ENCODE data around the gene GOLGA6L7. TPM values are rescaled to one million over a fixed set of nuclear protein-coding genes. Genes with fewer than 3 reads are reported as not detected.
A peak's percentile ranks its signal among the peaks of the same experiment; 100 is the strongest.
"Not testable (repeated sequence)": the region's sequence is repeated elsewhere in the genome, so short reads cannot be mapped to it uniquely, and the experiment has no call there.

Gene GOLGA6L7
- total and polyA plus RNA-seq, 10 donors: not detected

GRCh38 chr15:28890711-28891495 lies 42.5 kb upstream of the GOLGA6L7 start:
- DNase-seq: no peak
- no peaks in the 10 kb centered on the region for H3K9me3 ChIP-seq
- intact Hi-C loops (cut with DNase I; ENCODE audit: low total_unique reads): no loop called here
- whole genome bisulfite sequencing, 5 donors: 65 to 82% (median 74%) methylated on average over 13 to 15 of the region's 15 CpGs
- peaks cover 0 to 26% (median 10%) of the 10 kb centered on the region in 6 donors for H3K4me1 ChIP-seq
- no peaks in the 10 kb centered on the region for H3K36me3 ChIP-seq
- no peak overlapping the region for H3K4me3 ChIP-seq
- no peak for TF ChIP-seq CTCF (IDR thresholded peaks at IDR 0.05 in 8 of 11, conservative IDR thresholded peaks at IDR 0.05 in 3 of 11)
- TF ChIP-seq POLR2A (IDR thresholded peaks at IDR 0.05): no peak
- no peak for TF ChIP-seq POLR2AphosphoS5 (IDR thresholded peaks at IDR 0.05)
- peak overlapping the region in 5 of 8 donors; percentile 15 to 76 (median 46) for H3K27ac ChIP-seq
- H3K27me3 ChIP-seq (replicated peaks in 1 of 7): peaks cover 0 to 27% (median 10%) of the 10 kb centered on the region in 7 donors

- H3K9me3 ChIP-seq; intact Hi-C loops (cut with DNase I; ENCODE audit: low total_unique reads); H3K4me3 ChIP-seq; H3K36me3 ChIP-seq; DNase-seq: not testable (repeated sequence)
- peaks cover 0 to 30% (median 15%) of the 10 kb centered on the region in 6 donors for H3K4me1 ChIP-seq
- 83 to 92% (median 84%) methylated on average over 4 of the region's 4 CpGs for WGBS, 5 donors
- peak overlapping the region in 5 of 8 donors; percentile 15 to 76 (median 46) for H3K27ac ChIP-seq
- H3K27me3 ChIP-seq (replicated peaks in 1 of 7): peaks cover 0 to 33% (median 14%) of the 10 kb centered on the region in 7 donors
Observed at GRCh38 chr15:28890291-28890690, 41.8 kb upstream of the GOLGA6L7 start.

- Histone ChIP-seq H3K27ac (peak overlapping the region in 3 of 8 donors; percentile 46 to 76 (median 65)), H3K4me1 (peaks cover 0 to 35% (median 19%) of the 10 kb centered on the region in 6 donors), H3K27me3 (replicated peaks in 1 of 7) (peaks cover 0 to 34% (median 18%) of the 10 kb centered on the region in 7 donors)
- intact Hi-C loops (cut with DNase I; ENCODE audit: low total_unique reads); H3K9me3 ChIP-seq; H3K36me3 ChIP-seq; DNase-seq; H3K4me3 ChIP-seq: not testable (repeated sequence)
- WGBS, 5 donors: 86 to 98% (median 94%) methylated on average over 6 of the region's 6 CpGs
Observed at GRCh38 chr15:28889871-28890270, 41.4 kb upstream of the GOLGA6L7 start.

- H3K36me3 ChIP-seq: no peaks in the 10 kb centered on the region
- intact Hi-C loops (cut with DNase I; ENCODE audit: low total_unique reads): no loop called here
- H3K4me3 ChIP-seq: no peak overlapping the region
- TF ChIP-seq POLR2A (IDR thresholded peaks at IDR 0.05): no peak
- peaks cover 0 to 36% (median 19%) of the 10 kb centered on the region in 6 donors for H3K4me1 ChIP-seq
- H3K9me3 ChIP-seq: no peaks in the 10 kb centered on the region
- H3K27ac ChIP-seq: peak overlapping the region in 2 of 8 donors; percentile 65 to 76
- peaks cover 0 to 37% (median 18%) of the 10 kb centered on the region in 7 donors for H3K27me3 ChIP-seq (replicated peaks in 1 of 7)
- 89 to 100% (median 93%) methylated on average over 3 of the region's 3 CpGs for WGBS, 5 donors
- peak; percentile 64 for DNase-seq
Observed at GRCh38 chr15:28889346-28889745, 40.9 kb upstream of the GOLGA6L7 start.

DNA sequence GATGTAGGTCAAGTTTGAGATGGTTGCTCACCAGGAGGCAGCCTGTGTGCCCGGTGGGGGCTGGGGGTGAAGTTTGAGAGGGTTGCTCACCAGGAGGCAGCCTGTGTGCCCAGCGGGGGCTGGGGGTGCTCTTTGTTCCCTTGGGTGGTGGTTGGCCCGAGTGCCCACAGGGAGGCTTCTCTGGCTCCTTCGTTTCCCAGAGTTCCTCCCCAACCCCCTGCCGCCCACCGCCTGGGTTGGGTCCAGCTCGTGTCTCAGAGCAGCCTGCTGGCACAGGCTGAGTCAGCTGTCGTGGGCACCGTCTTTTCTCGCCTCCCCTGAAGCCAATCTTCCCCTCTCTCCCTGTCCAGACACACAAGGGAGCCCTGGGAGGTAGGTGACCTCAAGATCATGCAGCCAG lies 40.5 kb upstream of the GOLGA6L7 start:
- peak overlapping the region in 2 of 8 donors; percentile 65 to 76 for H3K27ac ChIP-seq
- H3K9me3 ChIP-seq: no peaks in the 10 kb centered on the region
- no peaks in the 10 kb centered on the region for H3K36me3 ChIP-seq
- WGBS, 5 donors: 80 to 92% (median 88%) methylated on average over 8 to 10 of the region's 10 CpGs
- peaks cover 0 to 36% (median 19%) of the 10 kb centered on the region in 6 donors for H3K4me1 ChIP-seq
- intact Hi-C loops (cut with DNase I; ENCODE audit: low total_unique reads): no loop called here
- DNase-seq: peak; percentile 69
- H3K27me3 ChIP-seq (replicated peaks in 1 of 7): peaks cover 0 to 37% (median 18%) of the 10 kb centered on the region in 7 donors
- no peak overlapping the region for H3K4me3 ChIP-seq
- TF ChIP-seq POLR2AphosphoS5 (IDR thresholded peaks at IDR 0.05): no peak
- TF ChIP-seq POLR2A (IDR thresholded peaks at IDR 0.05): no peak
- no peak for TF ChIP-seq CTCF (IDR thresholded peaks at IDR 0.05 in 8 of 11, conservative IDR thresholded peaks at IDR 0.05 in 3 of 11)

All from spleen (tissue), 11 donors.